Naive B cell (primary cell): ENCODE measurements around the gene PGPEP1. TPM values are rescaled to one million over a fixed set of nuclear protein-coding genes. Genes with fewer than 3 reads are reported as not detected.

ENCODE experiments used
- ATAC-seq, 2 donors: fragments of 150-1000 bp; cut with Tn5 transposase; 2 replicates each; pipeline ENCODE4 v1.10.0; 2021; ENCODE audit warnings: low read depth in 2 of 2, mild to moderate bottlenecking in 2 of 2, moderate library complexity in 2 of 2
- DNase-seq: peaks from one replicate; pipeline ENCODE4 v3.0.0; 2022
- H3K27ac Mint-ChIP-seq, 6 donors: one replicate each; pipeline ENCODE4 v1.8.0; 2020 to 2022; ENCODE audit warnings: mild to moderate bottlenecking in 6 of 6, mixed read lengths in 6 of 6, moderate library complexity in 5 of 6, inconsistent platforms in 2 of 6
- H3K27me3 Mint-ChIP-seq, 3 donors: one replicate each; pipeline ENCODE4 v1.8.0; 2021 to 2022; ENCODE audit warnings: mixed read lengths in 3 of 3, mild to moderate bottlenecking in 1 of 3
- H3K36me3 Mint-ChIP-seq, 2 donors: one replicate each; pipeline ENCODE4 v1.8.0; 2020 to 2022; ENCODE audit warnings: mixed read lengths in 2 of 2, inconsistent platforms in 1 of 2, mild to moderate bottlenecking in 1 of 2
- H3K4me1 Mint-ChIP-seq, 3 donors: one replicate each; pipeline ENCODE4 v1.8.0; 2020 to 2022; ENCODE audit warnings: mixed read lengths in 3 of 3, inconsistent platforms in 1 of 3, mild to moderate bottlenecking in 1 of 3, moderate library complexity in 1 of 3
- H3K4me3 Mint-ChIP-seq, 8 donors: one replicate each; pipeline ENCODE4 v1.8.0; 2020 to 2022; ENCODE audit warnings: mild to moderate bottlenecking in 8 of 8, mixed read lengths in 8 of 8, moderate library complexity in 8 of 8, inconsistent platforms in 2 of 8
- H3K9me3 Mint-ChIP-seq, 7 donors: one replicate each; pipeline ENCODE4 v1.8.0; 2020 to 2022; ENCODE audit warnings: mixed read lengths in 7 of 7, mild to moderate bottlenecking in 5 of 7, inconsistent platforms in 2 of 7, moderate library complexity in 1 of 7
- polyA plus RNA-seq, 6 donors: library from polyadenylated mRNA; unstranded; fragments of 300-500 nt; fragmentation: Illumina TruSeq; gene quantifications; one replicate each; pipeline ENCODE4 v1.2.3, GENCODE V29; 2021; ENCODE audit warnings: low read depth in 6 of 6

Gene PGPEP1
- polyA plus RNA-seq, 6 donors from 2014 or later: 4.0 to 11.8 (median 8.0) TPM

DNA sequence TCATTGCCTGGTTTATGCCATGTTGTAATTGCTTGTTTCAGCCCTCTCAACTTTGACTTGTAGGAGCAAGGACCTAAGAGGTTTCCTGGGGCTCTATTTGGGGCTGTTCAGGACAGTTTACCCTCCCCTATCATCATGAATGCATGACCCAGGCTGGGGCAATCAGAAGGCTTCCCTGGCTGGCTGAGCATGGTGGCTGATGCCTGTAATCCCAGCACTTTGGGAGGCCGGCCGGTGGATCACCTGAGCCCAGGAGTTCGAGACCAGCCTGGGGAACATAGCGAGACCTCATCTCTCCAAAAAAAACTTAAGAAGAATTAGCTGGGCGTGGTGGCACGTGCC is 11.4 kb upstream of the PGPEP1 start:
- peak overlapping the region in 1 of 6 donors; percentile 43 for H3K27ac Mint-ChIP-seq
- no peaks in the 10 kb centered on the region for H3K36me3 Mint-ChIP-seq
- ATAC-seq: no peak
- H3K27me3 Mint-ChIP-seq: peaks cover 0 to 8% (median 5%) of the 10 kb centered on the region in 3 donors
- no peak for DNase-seq
- H3K9me3 Mint-ChIP-seq: no peaks in the 10 kb centered on the region
- peaks cover 5 to 18% (median 18%) of the 10 kb centered on the region in 3 donors for H3K4me1 Mint-ChIP-seq
- peak overlapping the region in 4 of 8 donors; percentile 44 to 83 (median 68) for H3K4me3 Mint-ChIP-seq

DNA sequence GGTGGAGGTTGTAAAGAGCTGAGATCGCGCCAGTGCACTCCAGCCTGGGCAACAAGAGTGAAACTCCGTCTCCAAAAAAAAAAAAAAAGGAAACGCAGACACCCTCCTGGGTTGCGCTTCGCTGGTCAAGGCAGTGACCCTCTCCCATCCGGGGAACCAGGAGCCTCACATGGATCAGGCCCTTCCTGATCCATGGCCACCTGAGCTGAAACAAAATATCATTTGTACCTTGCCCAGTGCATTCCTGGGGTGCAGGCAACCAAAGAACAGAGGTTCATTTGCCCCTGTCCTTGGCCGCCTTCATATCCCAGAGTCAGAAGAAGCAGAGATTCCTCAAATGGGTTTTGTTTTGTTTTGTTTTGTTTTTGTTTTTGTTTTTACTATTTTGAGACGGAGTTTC is 9.5 kb upstream of the PGPEP1 start:
- ATAC-seq (no peak), DNase-seq (no peak)
- H3K27ac Mint-ChIP-seq: no peak overlapping the region
- no peaks in the 10 kb centered on the region for H3K9me3 Mint-ChIP-seq
- peaks cover 0 to 8% (median 5%) of the 10 kb centered on the region in 3 donors for H3K27me3 Mint-ChIP-seq
- no peak overlapping the region for H3K4me3 Mint-ChIP-seq
- H3K36me3 Mint-ChIP-seq: no peaks in the 10 kb centered on the region
- peaks cover 5 to 17% (median 16%) of the 10 kb centered on the region in 3 donors for H3K4me1 Mint-ChIP-seq

DNA sequence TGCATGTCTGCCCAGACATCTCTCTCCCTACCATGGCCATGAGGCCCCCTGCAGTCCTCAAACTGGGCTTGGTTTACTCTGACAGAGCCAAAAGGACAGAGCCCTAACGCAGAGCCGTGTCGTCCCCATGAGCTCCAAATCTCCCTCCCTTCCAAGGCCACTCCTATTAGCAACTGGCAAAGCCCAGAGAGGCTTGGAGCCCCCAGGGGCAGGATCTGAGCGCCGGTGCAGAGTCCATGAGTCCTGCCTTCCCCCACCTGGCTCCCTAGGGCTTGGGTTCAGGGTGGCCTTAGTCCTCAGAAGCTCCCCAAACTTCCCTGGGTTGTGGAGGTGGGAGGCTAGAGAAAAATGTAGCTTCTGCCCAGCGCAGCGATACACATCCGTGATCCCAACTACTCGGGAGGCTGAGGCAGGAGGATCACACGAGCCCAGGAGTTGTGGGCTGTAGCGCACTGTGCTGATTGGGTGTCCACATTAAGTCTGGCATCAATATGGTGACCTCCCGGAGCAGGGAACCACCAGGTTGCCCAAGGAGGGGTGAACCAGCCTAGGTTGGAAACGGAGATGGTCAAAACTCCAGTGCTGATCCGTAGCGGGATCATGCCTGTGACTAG is 7.4 kb upstream of the PGPEP1 start:
- Mint-ChIP-seq H3K4me3 (peak overlapping the region in 1 of 8 donors; percentile 52), H3K36me3 (no peaks in the 10 kb centered on the region), H3K27ac (no peak overlapping the region), H3K9me3 (no peaks in the 10 kb centered on the region), H3K27me3 (peaks cover 0 to 15% (median 8%) of the 10 kb centered on the region in 3 donors), H3K4me1 (peaks cover 5 to 16% (median 15%) of the 10 kb centered on the region in 3 donors)
- DNase-seq (no peak), ATAC-seq (no peak)

DNA sequence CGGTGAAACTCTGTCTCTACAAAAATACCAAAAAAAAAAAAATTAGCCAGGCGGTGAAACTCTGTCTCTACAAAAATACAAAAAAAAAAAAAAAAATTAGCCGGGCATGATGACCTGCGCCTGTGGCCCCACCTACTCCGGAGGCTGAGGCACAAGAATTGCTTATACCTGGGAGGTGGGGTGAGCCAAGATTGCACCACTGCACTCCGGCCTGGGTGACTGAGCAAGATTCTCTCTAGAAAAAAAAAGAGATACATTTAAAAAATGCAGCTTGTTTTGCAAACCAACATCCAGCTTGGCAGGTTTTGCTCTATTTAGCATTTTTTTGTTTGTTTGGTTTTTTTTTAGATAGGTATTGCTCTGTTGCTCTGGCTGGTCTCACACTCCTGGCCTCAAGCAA is 6.7 kb upstream of the PGPEP1 start:
- DNase-seq (no peak), ATAC-seq (no peak)
- H3K27ac Mint-ChIP-seq: peak overlapping the region in 1 of 6 donors; percentile 42
- H3K4me3 Mint-ChIP-seq: no peak overlapping the region
- no peaks in the 10 kb centered on the region for H3K36me3 Mint-ChIP-seq
- peaks cover 0 to 15% (median 8%) of the 10 kb centered on the region in 3 donors for H3K27me3 Mint-ChIP-seq
- no peaks in the 10 kb centered on the region for H3K9me3 Mint-ChIP-seq
- H3K4me1 Mint-ChIP-seq: peaks cover 0 to 10% (median 9%) of the 10 kb centered on the region in 3 donors

DNA sequence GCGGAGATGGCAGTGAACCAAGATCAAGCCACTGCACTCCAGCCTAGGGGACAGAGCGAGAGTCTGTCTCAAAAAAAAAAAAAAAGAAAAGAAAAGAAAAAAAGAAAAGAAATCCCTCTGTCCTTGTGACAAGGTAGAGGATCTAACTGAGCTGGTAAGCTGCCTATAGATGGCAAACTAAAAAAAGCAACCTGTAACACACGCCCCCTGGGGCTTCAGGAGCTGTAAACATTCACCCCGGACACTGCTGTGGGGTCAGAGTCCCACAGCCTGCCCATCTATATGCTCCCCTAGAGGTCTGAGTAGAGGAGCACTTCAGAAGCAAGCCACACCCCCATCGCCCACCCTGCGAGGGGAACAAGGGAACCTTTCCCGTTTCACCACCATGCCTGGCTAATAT is 4.3 kb upstream of the PGPEP1 start:
- Mint-ChIP-seq H3K36me3 (no peaks in the 10 kb centered on the region), H3K4me3 (peak overlapping the region in 1 of 8 donors; percentile 33), H3K9me3 (no peaks in the 10 kb centered on the region), H3K27me3 (peaks cover 0 to 15% (median 8%) of the 10 kb centered on the region in 3 donors), H3K27ac (no peak overlapping the region), H3K4me1 (peaks cover 6 to 9% (median 6%) of the 10 kb centered on the region in 3 donors)
- ATAC-seq (no peak), DNase-seq (no peak)

DNA sequence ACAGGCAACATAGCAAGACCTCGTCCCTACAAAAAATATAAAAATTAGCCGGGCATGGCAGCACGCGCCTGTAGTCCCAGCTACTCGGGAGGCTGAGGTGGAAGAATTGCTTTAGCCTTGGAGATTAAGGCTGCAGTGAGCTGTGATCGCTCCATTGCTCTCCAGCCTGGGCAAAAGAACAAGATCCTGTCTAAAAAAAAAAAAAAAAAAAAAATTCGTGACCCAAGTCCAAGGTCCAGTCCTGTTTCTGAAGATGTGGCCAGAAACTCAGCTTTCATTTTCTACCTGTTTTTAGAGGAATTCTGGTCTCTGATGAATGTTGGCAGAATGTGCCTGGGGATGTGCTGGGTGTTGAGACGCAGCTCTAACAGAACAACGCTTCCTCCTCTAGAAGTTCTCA is 1.9 kb upstream of the PGPEP1 start:
- Mint-ChIP-seq H3K27me3 (peaks cover 0 to 10% (median 0%) of the 10 kb centered on the region in 3 donors), H3K36me3 (no peaks in the 10 kb centered on the region), H3K4me3 (peak overlapping the region in 6 of 8 donors; percentile 42 to 86 (median 54)), H3K27ac (peak overlapping the region in 1 of 6 donors; percentile 59), H3K4me1 (peaks cover 14 to 18% (median 14%) of the 10 kb centered on the region in 3 donors), H3K9me3 (no peaks in the 10 kb centered on the region)
- no peak for DNase-seq
- no peak for ATAC-seq

DNA sequence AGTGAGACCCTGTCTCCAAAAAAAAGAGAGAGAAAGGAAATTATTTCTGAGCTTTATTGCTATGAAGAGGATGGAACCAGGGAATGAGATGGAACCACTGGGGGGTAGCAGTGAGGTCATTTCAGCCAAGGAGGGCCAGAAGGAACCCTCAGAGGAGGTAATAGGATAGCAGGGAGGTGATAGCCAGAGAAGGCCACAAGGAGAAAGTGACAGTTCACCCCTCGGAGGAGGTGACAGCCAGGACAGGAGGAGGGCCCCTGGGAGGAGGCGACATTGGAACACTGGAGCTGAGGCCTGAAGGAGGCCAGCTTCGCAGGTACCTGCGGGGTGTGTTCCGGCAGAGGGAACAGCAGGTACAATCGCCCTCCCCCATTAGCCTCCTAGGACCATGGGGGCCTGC is 675 bp upstream of the PGPEP1 start:
- Mint-ChIP-seq H3K36me3 (no peaks in the 10 kb centered on the region), H3K4me3 (peak overlapping the region; percentile 82 to 97 (median 90)), H3K27me3 (peaks cover 0 to 10% (median 0%) of the 10 kb centered on the region in 3 donors), H3K9me3 (no peaks in the 10 kb centered on the region), H3K27ac (peak overlapping the region in 4 of 6 donors; percentile 26 to 96 (median 90)), H3K4me1 (peaks cover 14 to 18% (median 14%) of the 10 kb centered on the region in 3 donors)
- ATAC-seq (peak in 1 of 2 donors; percentile 11), DNase-seq (no peak)

DNA sequence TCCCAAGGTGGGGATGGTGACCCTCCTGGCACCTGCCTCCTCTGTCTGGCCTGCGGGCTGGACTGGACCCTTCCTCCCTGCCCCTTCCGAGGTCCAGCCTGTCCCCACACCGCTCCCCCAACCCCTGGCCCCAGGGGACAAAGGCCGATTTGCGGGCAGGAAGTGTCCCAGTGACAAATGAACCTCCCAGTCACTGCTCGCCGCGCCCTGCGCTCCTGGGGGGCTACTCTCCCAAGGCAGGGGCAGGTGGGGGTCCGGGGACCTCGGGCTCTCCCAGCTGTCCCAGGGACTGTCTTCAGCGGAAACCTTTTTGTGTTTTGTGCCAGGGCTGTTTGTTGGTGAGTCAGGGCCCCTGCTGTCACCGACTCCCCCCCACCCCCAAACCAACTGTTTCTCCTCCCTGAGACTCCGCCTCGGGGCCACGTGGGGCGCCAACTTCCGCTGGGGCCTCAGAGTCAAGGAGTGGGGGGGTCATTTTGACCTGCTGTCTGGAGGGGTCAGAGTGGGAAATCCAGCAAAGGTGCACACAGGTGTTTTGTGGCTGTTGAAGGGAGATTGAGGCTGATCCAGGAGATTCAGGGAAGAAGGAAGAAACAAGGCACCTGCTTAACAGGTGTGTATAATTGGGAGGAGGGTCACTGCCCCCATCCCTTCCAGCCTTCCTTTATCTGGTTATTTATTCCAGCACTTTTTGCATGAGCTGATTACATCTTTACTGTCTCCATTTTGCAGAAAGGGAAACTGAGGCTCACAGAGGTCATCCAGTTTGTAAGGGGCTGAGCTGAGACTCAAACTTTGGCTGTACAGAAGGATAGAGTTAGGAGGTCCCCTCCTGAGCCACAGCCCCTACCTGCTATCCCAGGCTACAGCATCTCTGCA is 831 bp downstream of the PGPEP1 start:
- DNase-seq (peak; percentile 46), ATAC-seq (peak; percentile 73)
- Mint-ChIP-seq H3K4me3 (peak overlapping the region; percentile 81 to 97 (median 90)), H3K27ac (peak overlapping the region; percentile 28 to 90 (median 54)), H3K36me3 (peaks cover 0 to 1% of the 10 kb centered on the region in 2 donors), H3K9me3 (no peaks in the 10 kb centered on the region), H3K27me3 (peaks cover 0 to 10% (median 0%) of the 10 kb centered on the region in 3 donors), H3K4me1 (peaks cover 15 to 18% (median 17%) of the 10 kb centered on the region in 3 donors)

DNA sequence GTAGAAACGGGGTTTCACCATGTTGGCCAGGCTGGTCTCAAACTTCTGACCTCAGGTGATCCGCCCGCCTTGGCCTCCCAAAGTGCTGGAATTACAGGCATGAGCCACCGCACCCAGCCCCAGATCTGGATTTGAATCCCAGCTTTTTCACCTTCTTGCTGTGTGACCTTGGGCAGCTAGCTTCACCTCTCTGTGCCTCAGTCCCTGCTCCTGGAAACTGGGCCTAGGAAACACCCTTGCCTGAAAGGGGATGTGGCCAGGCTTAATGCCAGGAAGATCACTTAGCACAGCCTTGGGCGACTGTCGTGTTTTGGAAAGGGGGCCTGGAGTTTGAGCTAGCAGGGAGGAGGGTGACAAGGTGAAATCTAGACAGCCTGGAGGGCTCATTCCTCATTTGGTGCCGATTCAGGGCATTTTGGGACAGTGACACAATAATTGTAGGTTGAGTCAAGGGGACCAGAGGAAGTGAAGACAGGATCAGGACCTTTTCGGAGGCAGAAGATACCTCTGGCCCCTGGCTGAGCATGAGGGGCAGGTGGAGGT is 1.8 kb downstream of the PGPEP1 start:
- peaks cover 21 to 24% (median 21%) of the 10 kb centered on the region in 3 donors for H3K4me1 Mint-ChIP-seq

DNA sequence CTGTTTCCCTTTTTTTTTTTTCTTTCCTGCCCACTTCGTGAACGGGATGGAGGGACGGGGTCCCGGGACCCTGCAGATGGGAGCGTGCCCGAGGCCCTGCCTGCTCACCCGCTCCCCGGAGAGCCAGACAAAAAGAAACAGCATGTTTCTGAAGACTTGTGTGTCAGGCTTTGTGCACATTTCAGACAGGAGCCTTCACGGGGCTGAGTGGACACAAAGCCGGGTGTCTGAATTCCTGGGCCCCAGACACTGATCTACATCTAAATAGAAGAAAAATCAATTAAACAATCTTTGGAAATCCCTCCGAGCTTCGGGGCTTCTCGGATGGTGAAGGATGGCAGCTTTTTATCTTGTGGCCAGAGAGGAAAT is 4.2 kb downstream of the PGPEP1 start:
- no peaks in the 10 kb centered on the region for H3K9me3 Mint-ChIP-seq
- peaks cover 5 to 9% of the 10 kb centered on the region in 2 donors for H3K36me3 Mint-ChIP-seq
- no peak overlapping the region for H3K27ac Mint-ChIP-seq
- ATAC-seq (no peak), DNase-seq (no peak)
- H3K27me3 Mint-ChIP-seq: no peaks in the 10 kb centered on the region
- H3K4me1 Mint-ChIP-seq: peaks cover 19 to 25% (median 24%) of the 10 kb centered on the region in 3 donors
- H3K4me3 Mint-ChIP-seq: peak overlapping the region in 1 of 8 donors; percentile 58

More for the DNA sequence above, 1.8 kb downstream of the PGPEP1 start:
- Mint-ChIP-seq H3K27me3 (peaks cover 0 to 9% (median 0%) of the 10 kb centered on the region in 3 donors), H3K27ac (peak overlapping the region in 1 of 6 donors; percentile 86), H3K4me3 (peak overlapping the region; percentile 2 to 97 (median 84)), H3K36me3 (peaks cover 3 to 5% of the 10 kb centered on the region in 2 donors), H3K9me3 (no peaks in the 10 kb centered on the region)
- ATAC-seq (no peak), DNase-seq (no peak)

DNA sequence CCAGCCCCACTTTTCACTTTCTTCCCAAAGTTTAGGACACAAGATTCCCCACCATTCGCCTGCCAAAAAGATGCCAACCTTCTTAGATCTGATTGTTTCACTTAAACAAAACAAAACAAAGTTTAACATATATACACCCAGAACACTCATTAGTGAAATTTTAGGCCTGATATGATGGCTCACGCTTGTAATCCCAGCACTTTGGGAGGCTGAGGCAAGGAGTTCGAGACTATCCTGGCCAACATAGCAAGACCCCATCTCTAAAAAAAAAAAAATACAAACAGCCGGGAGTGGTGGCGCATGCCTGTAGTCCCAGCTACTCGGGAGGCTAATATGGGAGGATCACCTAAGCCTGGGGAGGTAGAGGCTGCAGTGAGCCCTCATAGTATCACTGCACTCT is 4.9 kb downstream of the PGPEP1 start:
- ATAC-seq (no peak), DNase-seq (no peak)
- Mint-ChIP-seq H3K36me3 (peaks cover 7 to 9% of the 10 kb centered on the region in 2 donors), H3K27ac (no peak overlapping the region), H3K9me3 (no peaks in the 10 kb centered on the region), H3K27me3 (no peaks in the 10 kb centered on the region), H3K4me1 (peaks cover 14 to 22% (median 20%) of the 10 kb centered on the region in 3 donors), H3K4me3 (peak overlapping the region in 1 of 8 donors; percentile 58)

DNA sequence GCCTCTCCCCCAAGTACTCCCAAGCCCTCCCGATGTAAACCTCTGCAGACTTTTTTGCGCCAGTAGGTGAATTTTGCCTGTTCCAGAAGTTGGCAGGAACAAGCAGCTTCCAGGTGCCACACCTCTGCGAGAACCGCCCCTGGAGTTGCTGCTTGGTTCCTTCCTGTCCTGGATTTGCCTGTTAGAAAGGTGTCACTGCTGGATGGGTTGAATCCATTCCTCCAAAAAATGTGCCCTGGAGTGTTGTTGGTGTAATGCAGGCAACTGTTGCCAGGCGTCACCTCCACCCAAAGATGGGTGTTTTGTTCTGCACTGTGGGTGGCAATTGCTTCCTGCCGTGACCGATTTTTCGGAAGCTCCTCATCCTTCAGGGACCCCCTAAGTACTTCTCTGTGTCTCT is 5.7 kb downstream of the PGPEP1 start:
- ATAC-seq (no peak), DNase-seq (no peak)
- no peaks in the 10 kb centered on the region for H3K27me3 Mint-ChIP-seq
- peaks cover 13 to 22% (median 19%) of the 10 kb centered on the region in 3 donors for H3K4me1 Mint-ChIP-seq
- H3K36me3 Mint-ChIP-seq: peaks cover 9% of the 10 kb centered on the region in 2 donors
- peak overlapping the region in 3 of 6 donors; percentile 41 to 78 (median 70) for H3K27ac Mint-ChIP-seq
- no peak overlapping the region for H3K4me3 Mint-ChIP-seq
- H3K9me3 Mint-ChIP-seq: no peaks in the 10 kb centered on the region

DNA sequence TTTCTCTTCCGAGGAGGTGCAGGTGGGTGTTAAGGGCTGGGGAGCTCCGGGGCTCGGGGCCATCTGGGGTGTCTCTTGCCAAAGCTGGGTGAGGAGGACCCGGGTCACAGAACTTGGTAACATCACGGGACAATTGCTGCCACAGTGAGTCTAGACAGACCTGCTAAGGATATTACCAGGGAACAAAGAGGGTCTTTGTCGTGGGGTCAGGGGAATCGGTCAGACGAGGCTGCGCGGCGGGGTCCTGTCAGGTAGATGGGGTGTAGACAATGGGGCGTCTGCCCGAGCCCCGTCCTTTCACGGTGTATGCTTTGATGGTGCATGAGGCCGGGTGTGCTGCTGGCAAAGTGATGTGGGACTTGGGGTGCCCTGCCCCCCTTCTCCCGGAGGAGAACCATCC is 7.8 kb downstream of the PGPEP1 start:
- no peak for DNase-seq
- no peak for ATAC-seq
- Mint-ChIP-seq H3K4me1 (peaks cover 7 to 11% (median 10%) of the 10 kb centered on the region in 3 donors), H3K27ac (no peak overlapping the region), H3K27me3 (no peaks in the 10 kb centered on the region), H3K4me3 (no peak overlapping the region), H3K9me3 (no peaks in the 10 kb centered on the region), H3K36me3 (peaks cover 9% of the 10 kb centered on the region in 2 donors)
